Left renal cortex interstitium (tissue), 4 donors: Measurements from ENCODE around the gene NCMAP. TPM values are rescaled to one million over a fixed set of nuclear protein-coding genes. Genes with fewer than 3 reads are reported as not detected.
A peak's percentile ranks its signal among the peaks of the same experiment; 100 is the strongest.
"Not testable (repeated sequence)": the region's sequence is repeated elsewhere in the genome, so short reads cannot be mapped to it uniquely, and the experiment has no call there.

ENCODE experiments used
- DNase-seq, 4 donors: peaks; one replicate each; pipeline ENCODE4 v3.0.0-alpha.2; 2013; ENCODE audit warnings: low read depth in 4 of 4, low spot score in 2 of 4, missing footprints in 1 of 4
- polyA plus RNA-seq, 4 donors: library from polyadenylated mRNA; unstranded; fragments of 120-200 nt; gene quantifications; one replicate each; pipeline ENCODE4 v1.2.1, GENCODE V29; 2013; ENCODE audit not compliant: insufficient read length in 4 of 4

NCMAP gene
- polyA plus RNA-seq, 4 donors = 0.66 to 0.96 (median 0.79) TPM

DNA sequence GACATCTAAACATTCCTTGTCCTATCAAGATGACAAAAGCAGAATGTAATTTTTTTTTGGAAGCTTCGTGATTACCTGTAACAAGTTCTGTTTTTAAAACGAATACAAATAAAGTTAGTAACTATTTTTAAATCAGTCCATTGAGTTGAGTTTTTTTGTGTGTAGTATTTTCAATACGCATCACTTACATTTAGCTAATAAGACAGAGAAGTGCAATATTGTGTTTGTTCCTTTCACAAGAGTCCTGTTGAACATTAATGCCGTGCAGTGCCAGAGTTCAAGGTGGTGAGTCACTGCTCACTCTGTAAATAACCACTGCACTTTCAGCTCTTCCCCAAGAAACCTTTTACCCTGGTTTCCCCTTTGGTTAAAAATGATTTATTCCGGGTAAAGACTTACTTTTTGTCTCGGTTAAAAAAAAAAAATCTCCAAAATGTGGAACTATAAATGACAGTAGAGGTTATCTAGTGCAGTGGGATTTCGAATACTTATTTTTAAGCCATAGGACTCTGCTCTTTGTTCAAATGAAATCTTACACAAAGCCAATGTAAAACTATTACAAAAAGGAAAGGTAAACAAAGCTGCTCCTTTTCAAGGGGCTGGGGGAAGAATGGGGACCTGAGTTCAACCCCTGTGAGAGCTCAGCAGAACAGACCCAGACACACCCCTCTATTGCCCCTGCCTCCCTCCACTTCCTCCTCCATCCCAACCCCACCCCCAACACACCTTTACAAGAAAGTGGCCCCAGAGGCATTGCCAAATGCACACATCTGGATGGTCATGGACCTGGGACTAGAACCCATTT, 14.8 kb upstream of the NCMAP start:
- DNase-seq = no peak

DNA sequence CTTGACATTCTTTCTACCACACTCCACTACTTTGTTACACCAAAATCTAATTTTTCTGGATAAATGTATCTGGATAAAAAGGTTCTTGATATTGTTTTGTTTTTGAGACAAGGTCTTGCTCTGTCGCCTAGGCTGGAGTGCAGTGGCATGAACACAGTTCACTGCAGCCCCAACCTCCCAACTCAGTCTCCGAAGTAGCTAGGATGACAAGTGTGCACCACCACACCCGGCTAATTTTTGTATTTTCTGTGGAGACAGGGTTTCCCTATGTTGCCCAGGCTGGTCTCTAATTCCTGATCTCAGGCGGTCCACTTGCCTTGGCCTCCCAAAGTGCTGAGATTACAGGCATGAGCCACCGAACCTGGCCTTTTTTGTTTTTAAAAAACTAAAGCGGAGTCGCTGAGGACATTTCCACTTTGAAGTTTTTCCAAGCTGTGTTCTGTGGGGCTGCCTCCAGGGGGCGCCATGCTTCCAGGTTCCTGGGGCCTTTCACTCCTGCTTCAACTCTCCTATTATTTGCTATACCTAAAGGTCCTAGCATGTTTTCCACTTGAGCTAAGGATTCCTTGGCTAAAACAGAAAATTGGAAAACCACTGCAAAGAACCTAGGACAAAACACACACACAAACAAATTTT, 14.1 kb upstream of the NCMAP start:
- DNase-seq = no peak

DNA sequence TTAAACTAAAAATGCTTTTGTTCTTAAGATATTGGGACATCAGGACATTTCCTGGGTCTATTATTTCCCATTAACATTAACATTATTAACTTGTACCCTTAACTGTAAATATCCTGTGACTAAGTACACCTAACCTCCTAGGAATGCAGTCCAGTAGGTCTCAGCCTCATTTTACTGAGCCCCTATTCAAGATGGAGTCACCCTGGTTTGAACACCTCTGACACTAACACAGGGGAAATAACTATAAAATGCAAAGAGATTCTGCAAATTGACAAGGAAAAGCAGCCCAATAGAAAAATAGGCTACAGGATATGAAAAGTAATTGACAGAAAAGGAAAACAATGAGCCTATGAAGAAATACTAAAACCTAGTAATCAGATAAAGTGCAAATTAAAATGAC, 11.6 kb upstream of the NCMAP start:
- DNase-seq = no peak

DNA sequence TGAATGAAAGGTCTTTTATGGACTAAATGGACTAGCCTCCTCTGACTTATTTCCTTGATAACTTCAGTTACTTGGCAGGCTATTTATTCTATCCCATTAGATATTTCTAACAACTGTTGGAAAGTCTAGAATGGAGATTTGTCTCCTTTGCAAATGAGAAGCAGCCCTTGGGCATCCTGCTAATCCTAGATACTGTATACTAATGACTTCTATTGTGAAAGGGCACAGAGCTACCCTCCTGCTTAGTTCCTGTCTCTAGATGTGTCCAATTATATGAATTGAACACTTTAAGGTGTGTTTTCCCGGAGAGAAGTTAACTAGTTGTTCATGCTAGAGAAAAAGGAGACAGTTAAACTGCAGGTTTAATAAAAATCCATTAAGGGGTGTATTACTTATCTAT, 10.2 kb upstream of the NCMAP start:
- DNase-seq = no peak

DNA sequence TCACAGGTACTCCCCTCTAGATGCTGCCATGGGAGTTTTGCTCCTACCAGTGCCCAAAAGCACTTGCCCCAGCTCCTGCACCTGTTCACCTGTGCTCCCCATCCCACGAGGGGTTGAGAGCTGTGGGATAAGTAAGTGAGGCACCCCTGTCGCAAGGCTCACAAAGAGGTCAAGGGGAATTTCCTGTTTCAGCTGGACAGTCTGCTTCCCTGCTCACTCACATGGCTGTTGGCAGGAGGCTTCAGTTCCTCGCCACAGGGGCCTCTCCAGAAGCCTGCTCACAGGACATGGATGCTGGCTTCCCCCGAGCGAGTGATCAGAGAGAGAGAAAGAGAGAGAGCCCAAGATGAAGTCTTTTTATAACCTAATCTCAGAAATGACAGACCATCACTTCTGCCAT, 8.7 kb upstream of the NCMAP start:
- DNase-seq = no peak

DNA sequence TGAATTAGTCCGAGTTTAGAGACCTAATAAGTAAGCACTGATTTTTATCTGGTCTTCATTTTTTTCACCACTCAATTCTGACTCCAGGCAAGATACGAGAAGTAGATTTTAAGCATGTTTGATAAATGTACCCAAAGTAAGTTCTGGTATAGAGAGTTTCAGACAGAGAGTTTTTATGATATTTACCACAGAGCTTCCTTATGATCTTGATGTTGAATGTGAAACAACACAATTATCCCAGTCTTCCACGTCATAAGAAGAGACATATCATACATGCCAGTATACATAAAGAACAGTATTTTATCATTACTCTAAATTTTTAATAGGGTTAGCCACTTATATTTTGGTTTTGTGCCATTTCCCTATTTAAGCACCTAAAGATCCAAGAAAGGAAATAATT, 7.8 kb upstream of the NCMAP start:
- no peak for DNase-seq

DNA sequence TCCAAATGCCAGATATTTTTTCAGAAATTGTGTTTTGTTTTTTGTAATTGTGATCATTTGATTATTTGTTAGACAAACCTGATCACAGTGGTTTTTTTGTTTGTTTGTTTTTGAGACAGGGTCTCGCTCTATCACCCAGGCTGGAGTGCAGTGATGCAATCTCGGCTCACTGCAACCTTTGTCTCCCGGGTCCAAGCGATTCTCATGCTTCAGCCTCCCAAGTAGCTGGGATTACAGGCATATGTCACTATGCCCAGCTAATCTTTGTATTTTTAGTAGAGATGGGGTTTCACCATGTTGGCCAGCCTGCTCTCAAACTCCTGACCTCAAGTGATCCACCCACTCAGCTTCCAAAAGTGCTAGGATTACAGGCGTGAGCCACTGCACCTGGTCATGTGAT, 6.7 kb upstream of the NCMAP start:
- not testable (repeated sequence) for DNase-seq

DNA sequence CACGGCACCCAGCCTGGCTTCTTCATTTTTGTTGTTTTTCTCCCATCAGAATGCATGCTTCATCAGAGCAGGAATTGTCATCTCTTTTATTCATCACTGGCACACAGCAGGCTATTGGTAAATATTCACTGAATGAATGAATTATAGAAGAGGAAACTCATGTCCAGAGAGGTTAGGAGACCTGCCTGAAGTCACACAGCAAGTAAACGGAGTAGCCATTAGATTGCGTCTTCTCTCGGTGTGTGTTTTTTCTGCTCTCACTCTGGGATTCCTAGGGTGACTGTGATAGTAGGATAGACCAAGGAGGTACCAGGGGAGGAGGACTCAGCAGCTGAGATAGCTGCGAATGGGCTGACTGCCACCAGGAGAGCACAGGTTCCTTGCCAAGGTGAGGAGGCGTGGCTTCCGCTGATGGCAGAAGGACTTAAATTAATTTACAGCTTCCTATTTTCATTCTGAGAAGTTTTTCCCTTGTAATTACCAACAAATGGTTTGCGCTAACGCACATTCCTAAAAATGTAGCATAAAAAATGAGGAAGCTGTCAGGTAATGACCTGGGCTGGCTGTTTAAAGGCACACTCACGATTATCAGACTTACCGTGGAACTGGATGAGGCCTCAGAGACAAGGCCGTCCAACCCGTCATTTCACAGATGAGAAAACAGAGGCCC, 4.5 kb upstream of the NCMAP start:
- no peak for DNase-seq

DNA sequence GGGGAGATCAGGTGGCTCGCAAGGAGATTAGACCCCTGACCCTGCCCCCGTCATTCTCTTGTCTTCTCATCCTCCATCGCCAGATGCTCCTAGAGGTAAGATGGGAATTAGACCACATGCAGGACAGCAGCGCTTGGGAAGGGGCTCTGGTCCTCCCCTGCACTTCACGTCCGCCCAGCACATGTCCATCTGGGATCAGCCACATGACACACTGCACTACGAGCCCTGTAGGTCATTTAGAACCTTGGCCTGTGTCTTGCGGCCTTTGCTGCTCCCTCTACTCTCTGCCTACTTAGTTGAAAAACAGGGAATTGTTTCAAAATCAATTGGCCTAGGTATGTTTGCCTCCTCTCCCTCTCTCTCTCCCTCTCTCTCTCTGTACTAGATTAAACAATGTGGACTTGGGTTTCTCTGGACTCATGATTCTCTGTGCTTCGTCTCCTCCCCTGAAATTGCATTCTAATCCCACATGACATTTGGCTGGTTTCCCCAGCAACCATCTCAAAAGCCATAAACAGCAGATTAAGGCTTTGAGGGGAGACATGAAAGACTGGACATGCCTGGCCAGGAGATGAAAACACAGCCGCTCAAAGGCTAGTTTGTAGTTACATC, 3.8 kb upstream of the NCMAP start:
- DNase-seq = peak in 1 of 4 donors; percentile 48

DNA sequence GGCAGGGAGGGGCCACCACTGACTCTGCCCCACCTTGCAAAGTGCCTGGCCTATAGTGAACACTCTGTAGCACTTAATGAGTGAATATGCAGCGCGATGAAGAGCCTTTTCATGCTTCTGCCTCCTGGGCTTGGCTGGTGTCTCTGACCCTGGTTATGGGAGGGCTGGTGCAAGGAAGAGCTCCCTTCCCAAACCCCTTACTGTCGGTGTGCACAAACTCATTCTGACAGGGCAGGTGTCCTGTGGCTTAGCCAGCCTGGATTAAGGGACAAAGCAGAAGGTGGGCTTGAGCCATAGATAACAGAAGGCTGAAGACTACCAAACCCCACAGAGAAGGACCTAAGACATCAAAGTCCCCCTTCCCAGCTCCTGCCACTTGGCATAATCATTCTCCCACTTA, 2.0 kb upstream of the NCMAP start:
- no peak for DNase-seq

DNA sequence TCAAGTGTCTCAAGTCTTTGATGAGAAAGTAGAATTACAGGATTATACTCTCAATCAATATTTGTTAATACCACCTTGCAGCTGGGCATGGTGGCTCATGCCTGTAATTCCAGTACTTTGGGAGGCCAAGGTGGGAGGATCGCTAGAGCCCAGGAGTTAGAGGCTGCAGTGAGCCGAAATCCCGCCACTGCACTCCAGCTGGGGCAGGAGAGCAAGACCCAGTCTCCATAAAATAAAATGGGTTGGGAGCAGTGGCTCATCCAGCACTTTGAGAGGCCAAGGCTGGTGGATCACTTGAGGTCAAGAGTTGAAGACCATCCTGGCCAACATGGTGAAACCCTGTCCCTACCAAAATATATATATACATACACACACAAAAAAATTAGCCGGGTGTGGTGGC, 1.2 kb upstream of the NCMAP start:
- no peak for DNase-seq

DNA sequence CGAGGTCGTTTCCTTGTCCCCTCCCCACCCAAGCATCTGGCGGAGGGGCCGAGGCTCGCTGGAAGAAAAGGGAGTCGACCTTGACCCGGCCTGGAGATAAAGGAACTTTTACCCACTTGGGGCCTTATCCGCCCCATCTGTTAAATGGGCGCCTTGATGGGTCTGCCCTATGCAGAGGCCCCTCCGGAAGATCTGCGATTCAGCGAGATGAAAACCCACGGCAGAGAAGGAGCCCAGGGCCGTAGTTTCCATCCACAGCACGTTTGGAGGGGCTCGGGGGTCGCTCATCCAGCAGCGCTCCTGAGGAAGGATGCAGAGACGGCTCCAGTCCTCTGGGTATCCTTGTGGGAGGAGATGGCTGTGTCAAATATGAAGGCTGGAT, 518 bp downstream of the NCMAP start:
- no peak for DNase-seq

DNA sequence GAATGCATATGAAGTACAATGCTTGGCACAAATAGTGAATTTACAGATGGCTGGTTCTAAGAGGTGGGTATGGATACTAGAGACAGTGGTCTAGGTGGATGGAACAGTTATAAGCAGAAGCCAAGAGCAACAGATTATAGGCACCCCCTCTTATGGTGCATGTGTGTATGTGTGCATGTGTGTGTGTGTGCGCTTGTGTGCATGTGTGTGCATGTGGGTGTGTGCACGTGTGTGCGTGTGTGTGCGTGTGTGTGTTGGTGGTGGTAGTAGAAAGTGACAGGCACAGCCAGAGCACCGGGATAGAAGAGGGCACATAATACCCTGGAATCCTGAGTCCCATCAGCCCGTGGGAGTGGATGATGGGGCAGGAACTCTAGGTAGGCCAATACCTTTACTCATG, 1.3 kb downstream of the NCMAP start:
- DNase-seq = no peak

DNA sequence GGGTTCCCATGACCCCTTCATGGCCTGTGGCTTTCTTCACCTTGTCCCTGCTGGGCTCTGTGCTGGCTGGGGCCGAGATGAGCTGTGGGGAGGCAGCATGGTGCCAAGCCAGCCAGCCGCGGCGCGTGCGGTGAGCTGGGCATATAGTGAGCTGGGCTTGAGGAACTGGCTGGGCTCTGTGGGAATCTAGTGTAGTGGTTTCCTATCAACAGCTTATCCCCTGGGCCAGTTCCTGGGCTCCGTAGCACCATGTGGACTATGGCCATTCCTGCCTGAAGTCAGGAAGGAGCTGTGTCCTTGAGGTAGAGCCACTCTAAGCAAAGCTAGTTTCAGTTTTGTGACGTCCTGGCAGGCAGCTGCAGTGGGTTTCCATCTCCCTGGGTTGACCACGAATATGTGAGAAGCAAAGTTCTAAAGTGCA, 1.8 kb downstream of the NCMAP start:
- DNase-seq = no peak

DNA sequence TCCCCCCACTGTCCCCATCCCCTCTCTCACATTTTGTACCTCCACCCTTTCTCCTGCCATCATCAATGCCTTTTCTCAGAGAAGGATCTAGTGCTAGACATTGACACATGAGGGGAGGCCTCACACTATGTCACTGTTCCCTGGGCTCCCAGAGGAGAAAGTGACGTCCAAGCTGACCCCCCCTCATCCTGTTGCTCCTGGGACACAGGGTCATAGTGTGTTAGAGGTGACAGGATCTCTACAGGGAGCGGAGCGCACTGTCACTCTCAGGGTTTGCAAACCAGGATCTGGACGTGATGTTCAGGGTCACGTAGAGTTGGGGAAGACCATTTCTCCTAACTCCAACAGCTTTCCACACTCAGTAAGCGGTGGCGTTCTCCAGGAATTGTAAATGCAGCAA, 2.6 kb downstream of the NCMAP start:
- DNase-seq = no peak

DNA sequence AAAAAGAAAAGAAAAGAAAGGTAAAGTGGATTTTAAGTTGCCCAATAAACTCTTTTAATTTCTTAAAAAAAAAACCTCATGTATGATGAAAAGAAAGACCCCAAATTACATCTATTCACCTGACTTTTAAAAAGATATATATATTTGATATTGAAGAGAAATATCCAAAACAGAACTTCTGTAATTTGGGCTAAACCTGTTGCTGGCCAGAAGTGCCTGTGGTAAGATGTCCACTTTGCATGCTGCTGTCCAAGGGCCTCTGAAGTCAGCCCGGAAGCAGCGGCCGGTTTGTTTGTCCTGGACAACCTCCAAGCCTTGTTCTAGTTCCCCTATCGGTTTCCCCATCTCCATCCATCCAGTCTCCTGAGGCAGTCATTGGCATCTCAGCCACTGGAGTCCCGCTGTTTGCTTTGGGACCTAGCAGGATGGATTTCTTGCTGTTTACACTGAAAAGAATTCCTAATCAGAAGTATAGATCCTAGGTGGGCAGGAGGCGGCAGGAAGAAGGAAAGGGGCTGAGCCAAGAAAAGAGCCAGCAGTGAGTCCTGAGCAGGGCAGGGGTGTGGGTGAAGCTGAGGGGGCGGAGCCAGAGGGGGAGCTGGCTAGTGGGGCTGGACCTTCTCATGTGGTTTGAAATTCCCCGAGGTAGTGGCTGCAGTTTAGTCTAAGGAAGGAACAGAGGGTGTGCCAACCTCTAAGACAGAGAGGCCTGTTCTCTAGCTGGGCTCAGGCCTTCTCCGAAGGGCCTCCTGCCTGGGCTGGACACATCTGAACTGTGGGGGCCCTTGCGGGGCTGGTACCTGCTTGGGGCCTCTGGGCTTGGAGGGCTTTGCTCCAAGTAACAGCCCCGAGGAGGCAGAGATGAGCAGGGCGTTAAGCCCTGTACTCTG, 3.3 kb downstream of the NCMAP start:
- peak in 2 of 4 donors; percentile 53 to 63 for DNase-seq

DNA sequence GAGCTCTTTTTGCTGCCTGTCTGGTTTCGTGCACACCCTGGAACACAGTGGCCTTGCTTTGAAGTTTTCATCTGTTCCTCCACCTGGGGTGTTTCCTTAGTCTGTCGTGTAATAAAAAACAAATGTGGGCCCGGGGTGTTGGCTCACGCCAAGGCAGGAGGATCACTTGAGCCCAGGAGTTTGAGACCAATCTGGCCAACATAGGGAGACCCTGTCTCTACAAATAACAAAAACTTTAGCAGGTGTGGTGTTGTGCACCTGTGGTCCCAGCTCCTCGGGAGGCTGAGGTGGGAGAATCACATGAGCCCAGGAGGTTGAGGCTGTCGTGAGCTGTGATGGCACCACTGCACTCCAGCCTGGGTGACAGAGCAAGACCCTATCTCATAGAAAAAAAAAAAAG, 4.5 kb downstream of the NCMAP start:
- DNase-seq = no peak

DNA sequence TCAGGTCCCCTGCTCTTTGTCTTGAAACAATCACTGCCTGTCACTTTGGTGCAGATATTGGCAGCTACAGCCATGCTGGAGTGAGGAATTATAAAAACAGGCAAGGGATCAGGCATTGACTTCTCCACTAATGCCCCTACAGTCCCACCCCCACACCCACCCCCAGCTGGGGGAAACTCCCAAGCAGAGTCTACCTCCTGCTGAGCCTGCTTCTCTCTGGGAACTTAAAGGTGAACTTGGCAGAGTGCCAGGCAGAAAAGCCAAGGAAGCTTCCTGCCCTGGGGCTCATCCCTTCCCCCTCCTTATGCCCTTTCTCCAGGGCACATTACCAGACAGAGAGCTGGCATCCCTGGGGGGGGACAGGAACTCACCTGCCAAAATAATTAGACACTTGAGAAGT, 6.7 kb downstream of the NCMAP start:
- DNase-seq = no peak

DNA sequence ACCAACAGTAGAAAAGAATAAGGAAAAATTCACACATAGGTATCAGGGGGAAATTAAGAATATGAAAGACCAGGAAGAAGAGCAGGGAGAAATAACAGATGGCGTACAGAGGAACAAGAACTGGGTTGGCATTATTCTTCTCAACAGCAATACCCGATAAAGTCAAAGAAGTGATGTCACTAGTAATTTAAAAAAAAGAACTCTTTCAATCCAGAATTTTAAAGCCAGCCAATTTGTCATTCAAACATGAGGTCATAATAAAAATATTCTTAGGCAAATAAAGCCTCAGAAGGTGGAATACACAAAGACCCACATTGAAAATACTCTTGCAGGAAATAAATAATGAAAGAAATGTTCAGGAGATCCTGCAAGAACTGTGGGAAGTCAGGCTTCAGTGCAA, 8.8 kb downstream of the NCMAP start:
- DNase-seq = no peak

DNA sequence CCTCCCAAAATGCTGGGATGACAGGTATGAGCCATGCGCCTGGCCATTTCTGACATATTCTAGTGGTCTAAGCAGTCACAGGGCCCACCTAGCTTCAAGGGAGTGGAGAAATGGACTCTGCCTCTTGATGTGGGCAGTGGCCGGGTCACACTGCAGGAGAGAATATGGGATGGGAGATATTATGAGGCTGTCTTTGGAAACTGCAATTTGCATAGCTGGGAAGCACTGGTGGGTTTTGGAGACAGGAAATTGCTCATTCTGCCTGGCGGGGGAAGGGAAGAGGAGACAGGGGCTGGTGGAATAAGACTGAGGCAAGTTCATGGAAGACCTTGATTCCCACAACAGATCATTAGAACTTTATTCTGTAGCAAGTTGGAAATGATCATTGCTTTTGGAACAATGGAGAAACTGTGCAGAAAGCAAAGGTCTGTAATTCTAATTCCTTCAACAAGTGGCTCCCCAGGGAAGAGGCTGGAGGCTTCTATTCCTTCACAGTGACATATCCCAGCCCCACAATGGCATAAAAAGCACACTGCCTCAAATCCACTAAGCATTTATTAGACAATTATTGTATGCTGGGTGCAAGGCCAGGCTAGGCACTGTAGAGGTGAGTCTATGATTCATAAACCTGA, 10.5 kb downstream of the NCMAP start:
- no peak for DNase-seq
